ENCODE data around the gene VWA7.

- TF ChIP-seq ARNT (IDR thresholded peaks at IDR 0.05) (no peak), FOXM1 (IDR thresholded peaks at IDR 0.05; ENCODE audit: borderline replicate concordance) (no peak), SP1 (IDR thresholded peaks at IDR 0.05) (no peak), BHLHE40 (IDR thresholded peaks at IDR 0.05; ENCODE audit: borderline replicate concordance) (no peak), TARDBP (IDR thresholded peaks at IDR 0.05) (no peak), LEF1 (IDR thresholded peaks at IDR 0.05; ENCODE audit: borderline replicate concordance) (no peak), SUZ12 (IDR thresholded peaks at IDR 0.05) (no peak), L3MBTL2 (conservative IDR thresholded peaks at IDR 0.05) (no peak), NFRKB (IDR thresholded peaks at IDR 0.05) (no peak), HDGF (IDR thresholded peaks at IDR 0.05; ENCODE audit: borderline replicate concordance) (no peak), ZNF384 (IDR thresholded peaks at IDR 0.05) (no peak), ELF4 (IDR thresholded peaks at IDR 0.05) (no peak), FOXA1 (IDR thresholded peaks at IDR 0.05) (no peak)
Observed at GRCh38 chr6:31737315-31737990, 39.7 kb downstream of the VWA7 start.

All from HEK293T (cell line).